HG03159 (cell line): ENCODE data around the gene MYBPHL.
"Not testable (repeated sequence)": the region's sequence is repeated elsewhere in the genome, so short reads cannot be mapped to it uniquely, and the experiment has no call there.

Experiments used
- ATAC-seq: cut with Tn5 transposase; IDR thresholded peaks from one replicate; pipeline ENCODE4 v1.9.1; 2021; ENCODE audit warnings: mild to moderate bottlenecking, moderate library complexity; ENCODE audit not compliant: unreplicated experiment

MYBPHL gene

DNA sequence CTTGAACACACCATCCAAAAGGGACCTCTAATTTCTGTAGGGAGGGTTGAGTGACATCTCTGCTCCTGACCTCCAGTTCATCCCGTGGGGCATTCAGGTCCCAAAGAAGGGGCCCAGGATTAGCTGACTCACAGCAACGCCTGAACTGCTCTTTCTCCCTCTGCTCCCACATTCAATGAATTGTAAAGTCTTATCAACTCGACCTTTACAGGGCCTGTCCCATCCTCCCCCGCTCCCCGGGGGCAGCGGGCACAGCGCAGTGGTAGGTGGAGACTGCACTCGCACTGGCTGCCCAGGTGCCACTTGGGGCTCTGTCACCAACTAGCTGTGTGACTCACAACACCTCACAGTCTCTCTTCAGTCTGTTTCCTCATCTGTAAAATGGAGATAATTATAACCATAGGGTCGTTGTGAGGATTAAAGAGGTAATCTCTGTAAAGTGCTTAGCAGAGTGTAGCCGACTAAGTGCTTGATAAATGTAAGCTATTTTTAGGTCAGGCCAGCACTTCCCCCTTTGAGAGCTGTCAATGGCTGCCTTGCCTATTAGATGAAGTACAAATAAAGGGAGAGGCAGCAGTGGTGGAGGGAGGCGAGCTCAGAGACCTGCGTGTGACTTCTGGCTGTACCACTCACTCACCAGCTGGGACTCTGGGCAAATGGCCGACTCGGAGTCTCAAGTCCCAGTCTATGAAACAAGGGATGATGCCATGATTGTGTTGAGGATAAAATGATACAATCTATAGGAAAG lies 637 bp upstream of the MYBPHL start:
- no peak for ATAC-seq

DNA sequence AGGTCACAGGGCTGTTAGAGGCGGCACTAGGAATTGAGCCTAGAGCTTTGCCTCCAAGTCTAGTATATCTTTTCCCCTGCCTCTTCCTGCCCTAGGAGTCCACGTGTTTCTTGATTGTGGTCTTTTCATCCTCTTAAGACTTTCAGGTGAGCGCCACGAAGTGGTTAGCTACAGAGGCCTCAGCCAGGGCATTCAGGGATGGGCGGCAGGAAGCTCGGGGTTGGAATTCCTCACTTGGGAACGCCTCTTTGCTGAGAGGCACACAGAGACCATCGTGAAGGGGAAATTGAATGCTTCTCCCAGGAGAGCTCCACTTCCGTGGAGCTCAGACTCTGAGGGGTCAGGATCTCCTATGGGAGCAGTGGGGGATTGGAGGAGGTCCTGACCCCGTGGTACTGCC lies 820 bp downstream of the MYBPHL start:
- not testable (repeated sequence) for ATAC-seq

DNA sequence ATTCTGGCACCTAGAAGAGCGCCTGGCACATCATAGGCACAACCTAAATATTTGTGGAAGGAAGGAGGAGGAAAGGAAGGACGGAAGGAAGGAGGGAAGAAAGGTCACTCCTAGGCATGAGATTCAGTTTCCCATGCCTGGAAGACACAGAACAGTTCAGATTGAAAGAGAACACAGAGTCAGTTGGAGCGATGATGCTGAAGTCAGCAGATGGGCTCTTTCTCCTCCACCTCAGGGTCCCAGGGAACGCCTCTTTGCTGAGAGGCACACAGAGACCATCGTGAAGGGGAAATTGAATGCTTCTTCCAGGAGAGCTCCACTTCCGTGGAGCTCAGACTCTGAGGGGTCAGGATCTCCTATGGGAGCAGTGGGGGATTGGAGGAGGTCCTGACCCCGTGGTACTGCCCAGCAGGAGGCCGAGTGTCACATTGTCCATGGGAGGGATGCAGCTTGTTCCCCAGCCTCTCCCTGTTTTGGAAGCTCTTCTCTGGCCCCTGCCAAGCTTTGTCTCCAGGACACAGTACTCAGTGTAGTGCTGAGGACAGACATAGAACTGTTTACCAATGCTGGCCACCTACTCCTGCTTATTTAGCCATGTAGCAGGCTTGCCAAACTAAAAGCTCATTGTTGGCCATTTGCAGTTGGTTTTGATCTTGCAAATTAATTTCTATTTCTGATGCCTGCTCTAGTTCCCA lies 2.4 kb downstream of the MYBPHL start:
- ATAC-seq = no peak

DNA sequence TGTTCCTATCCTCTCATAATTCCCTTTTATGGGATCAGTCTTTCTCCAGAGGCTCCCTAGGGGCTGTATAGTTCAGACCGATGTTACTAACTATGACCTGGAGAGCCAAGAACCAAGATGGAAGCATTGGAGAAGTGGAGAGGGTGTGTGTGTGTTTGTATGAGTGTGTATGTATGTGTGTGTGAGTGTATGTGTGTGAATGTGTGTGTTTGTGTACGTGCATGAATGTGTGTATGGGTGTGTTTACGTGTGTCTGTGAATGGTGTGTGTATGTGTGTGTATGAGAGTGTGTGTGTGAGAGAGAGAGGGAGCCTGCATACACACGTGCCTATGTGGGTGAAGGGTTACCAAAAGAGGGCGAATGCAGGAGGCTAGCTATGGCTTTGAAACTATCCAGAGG lies 4.9 kb downstream of the MYBPHL start:
- no peak for ATAC-seq

DNA sequence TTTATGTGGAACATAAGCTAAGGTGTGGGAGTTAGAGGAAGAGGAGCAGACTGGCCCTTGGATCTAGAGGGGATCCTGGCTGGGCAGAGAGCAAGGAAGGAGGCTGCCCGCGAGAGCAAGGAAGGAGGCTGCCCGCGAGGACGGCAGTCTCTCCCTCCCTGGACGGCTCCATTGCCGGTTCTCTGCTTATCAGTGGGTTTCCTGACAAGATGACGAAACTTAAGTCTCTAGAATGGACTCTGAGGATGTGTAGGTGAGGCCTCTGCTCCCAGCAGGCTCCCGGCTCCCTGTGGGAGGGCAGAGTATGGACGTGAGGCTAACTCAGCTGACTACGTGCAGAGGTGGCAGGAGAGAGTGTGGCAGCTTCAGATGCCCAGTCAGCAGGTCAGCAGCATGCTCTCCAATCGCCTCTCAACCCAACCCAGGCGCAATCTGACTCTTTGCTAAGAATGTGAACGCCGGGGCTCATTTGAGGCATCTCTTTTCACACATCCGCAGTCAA lies 6.1 kb downstream of the MYBPHL start:
- ATAC-seq = no peak

DNA sequence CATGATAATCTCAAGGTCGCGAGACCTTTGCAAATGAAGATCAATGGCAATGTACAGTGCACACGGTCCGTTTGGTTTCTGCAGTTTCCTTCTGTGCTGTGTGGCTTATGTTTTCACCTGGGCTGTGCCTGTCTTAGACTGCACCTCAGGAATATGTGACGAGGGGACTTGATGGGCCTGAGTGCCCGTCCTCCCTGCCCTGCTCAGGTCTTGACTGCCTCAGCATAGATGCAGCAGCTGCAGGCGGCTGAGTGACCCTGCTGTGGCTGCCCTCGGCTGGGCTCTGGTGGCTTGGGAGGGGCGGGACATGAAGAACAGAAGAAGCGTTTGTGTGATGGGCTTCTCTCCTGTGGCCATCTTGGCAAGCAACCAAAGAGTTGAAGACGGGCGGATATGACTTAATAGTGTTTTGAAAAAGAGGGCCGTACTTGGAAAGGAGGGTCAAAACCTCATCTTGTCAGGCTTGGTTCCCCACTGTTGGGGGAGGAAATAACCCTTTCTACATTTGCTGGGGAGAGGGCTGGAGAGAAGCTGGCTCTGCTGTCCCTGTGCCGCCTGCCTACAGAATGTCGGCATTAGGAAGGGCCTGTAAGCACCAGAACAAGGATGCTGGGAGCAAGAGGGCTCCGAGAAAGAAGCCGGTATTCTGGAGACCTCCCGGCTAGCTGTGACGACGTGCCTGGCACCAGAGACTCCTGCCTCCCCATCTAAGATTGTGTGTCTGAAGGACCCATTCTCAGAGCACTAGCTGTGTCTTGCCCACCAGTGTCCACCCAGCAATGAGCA lies 7.1 kb downstream of the MYBPHL start:
- no peak for ATAC-seq

DNA sequence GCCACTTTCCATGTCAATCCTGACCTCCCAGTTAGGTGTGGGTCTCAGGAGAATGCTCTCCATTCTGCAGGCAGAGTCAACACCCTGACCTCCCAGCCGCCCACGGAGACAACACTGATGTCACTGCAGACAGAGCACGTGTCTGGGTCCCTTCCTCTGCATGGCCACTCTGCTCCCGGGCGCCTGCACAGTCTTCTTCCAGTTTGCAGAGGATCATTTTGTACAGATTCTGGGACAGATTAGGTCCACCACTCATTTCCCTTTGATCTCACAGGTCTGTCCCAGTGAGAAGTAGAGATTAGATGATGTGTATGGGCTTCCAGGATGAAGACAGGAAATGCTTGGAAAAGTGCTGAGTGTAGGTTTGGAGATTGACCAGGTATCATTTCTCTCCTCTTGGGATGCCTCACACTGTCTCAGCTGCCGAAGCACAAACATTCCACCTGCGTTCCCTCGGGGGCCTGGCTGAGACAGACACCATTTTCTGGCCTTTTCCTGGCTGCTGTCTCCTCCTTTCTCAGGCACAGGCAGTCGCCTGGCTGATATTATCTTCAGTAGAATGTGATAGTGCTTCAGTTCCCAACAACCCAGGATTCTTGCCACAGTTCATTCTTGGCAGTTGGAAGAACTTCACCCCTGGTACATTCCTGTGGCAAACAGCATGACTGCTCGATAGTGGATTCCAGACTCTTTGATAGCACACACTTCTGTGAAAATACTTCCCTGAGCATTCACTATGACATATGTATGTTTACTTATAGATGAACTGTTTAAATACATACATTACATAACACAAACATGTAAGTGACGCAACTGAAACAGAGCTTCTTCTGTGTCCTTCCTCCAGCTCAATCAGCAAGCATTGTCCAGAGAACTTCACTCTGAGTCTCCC lies 7.9 kb downstream of the MYBPHL start:
- ATAC-seq = no peak

DNA sequence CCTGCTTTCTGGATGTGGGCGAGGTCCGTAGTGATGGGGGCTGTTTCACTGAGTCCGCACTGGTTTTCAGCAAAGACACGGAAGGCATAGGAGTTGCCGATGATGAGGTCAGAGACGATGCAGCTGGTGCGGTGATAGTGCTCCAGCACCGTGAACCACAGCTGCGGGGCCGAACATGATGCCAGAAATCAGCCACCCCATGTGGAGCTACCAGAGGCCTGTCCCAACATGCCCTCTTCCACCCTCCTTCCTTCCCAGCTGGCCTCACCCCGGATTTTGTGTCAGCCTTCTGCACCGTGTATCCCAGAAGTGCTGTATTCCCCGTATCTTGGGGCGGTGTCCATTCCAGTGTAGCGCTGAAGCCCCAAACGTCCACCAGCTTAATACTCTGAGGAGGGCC lies 10.0 kb downstream of the MYBPHL start:
- no peak for ATAC-seq

DNA sequence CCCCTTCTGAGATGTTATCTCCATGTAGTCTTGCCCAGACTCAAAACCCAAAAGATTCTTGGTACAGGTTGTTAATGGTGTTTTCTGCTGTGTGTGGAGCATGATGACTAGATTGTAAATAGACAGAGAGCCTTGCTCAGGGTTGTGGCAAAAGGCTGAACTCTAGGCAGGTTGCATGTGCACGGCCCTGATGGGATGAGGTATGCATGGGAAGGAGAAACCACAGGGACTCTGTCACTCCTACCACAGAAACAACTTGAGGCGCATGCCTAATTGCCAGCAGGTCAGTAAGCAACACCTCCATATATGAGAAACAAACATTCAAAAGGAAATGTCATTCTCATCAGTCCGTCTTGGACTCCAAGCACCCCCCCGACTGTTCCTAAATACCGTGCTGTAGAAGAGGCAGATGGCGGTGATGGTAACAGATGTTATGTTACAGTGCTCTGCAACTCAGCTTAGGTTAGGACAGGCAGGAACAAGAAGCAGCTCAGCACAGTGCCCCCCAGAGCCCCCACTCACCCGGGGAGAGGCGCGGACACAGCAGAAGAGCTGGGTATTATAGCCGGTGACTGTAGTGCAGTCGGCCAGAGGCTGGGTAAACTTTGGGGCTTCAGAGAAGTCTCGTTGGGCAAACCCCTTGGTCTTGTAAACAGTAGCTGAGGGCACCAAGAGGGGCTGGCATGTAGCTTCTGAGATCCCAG lies 10.9 kb downstream of the MYBPHL start:
- ATAC-seq = no peak

DNA sequence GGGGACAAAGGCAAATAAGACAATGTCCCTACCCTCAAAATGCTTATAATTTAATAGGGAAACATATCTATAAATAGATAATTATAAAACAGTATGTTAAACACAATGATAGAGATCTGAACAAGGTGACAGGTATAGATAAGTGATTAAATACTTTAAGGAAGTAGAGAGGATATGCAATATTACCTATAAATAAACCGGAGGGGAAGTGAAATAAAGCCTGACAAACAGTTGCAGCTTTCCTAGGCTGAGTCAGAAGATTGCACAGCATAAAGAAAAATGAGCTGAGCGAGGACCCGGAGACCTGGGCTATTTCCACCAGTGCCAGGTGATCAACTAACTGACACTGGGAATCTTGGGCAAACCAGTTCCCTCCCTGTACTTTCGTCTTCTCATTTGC lies 12.3 kb downstream of the MYBPHL start:
- no peak for ATAC-seq

DNA sequence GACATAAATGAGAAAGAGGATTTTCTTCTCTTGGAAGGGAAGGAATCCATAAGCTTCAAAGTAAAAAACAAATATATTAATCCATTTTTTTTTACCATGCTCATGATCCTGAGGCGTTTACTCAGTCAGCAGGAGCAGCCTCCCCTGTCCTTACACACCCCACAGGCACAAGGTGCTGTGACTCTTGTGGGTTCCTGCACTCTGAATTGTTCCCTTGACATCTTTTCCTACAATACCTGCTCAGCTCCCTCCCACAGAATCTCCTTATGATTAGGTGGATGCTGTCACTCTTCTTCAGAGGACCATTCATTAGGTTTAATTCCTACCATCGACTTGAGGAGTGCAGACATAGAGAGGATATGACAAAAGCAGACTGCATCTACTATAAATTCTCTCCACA lies 13.8 kb downstream of the MYBPHL start:
- no peak for ATAC-seq

DNA sequence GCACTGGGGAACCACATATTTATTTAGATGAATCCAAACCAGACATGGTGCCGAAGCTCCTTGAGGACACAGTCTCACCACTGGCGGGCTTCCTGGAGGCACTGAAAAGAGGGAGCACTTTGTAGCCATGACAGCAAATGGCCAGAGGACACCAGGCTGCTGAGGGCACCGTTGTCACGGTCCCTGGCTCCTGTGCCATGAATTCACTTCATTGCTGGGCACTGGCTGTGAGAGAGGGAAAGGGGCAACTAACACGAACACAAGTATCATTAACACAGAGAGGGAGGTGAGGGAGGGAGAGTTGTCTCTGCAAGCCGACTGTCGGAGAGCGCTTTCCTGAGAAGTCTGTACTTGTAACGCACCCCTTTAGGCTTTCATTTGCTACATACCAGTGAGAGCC lies 14.4 kb downstream of the MYBPHL start:
- no peak for ATAC-seq

DNA sequence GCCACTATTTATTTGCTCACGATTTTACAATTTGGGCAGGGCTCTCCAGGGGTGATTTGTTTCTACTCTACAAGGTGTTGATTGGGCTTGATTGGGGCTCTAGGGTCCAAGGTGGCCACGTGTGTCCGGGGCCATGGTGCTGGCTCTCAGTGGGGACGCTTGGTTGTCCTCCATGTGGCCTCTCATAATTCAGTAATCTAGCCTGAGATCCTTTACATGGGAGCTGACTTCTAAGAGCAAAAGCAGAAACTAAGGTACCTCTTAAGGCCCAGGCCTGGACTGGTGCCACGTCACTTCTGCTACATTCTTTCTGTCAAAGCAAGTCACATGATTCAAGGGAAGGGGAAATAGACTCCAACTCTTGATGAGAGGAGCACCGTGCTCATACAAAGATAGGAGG lies 15.8 kb downstream of the MYBPHL start:
- no peak for ATAC-seq

DNA sequence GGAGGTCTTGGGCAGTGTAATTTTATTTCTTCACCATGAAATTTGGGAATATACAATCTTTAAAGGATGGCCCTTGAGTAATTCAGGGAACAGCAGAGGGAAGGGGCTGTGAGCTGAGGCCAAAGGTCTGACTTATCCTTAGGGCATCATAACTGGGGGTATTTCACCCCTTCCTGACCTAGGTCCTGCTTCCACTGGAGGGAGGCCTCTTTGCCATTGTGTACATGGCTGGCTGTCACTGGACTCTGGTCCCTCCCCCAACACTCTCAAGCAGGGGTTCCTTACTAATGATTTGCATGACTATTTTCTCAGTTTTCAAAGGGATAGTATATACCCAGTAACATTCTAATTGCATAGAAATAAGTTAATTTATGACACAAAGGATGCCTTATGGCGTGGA lies 16.7 kb downstream of the MYBPHL start:
- ATAC-seq = no peak

DNA sequence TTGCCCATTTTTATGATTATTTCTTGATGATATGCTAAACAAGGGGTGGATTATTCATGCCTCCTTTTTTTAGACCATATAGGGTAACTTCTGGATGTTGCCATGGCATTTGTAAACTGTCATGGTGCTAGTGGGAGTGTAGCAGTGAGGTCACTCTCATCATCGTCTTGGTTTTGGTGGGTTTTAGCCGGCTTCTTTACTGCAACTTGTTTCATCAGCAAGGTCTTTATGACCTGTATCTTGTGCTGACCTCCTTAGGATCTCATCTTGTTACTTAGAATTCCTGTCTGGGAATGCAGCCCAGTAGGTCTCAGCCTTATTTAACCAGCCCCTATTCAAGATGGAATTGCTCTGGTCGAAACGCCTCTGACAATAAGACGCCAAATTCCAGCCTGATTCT lies 20.0 kb downstream of the MYBPHL start:
- not testable (repeated sequence) for ATAC-seq

DNA sequence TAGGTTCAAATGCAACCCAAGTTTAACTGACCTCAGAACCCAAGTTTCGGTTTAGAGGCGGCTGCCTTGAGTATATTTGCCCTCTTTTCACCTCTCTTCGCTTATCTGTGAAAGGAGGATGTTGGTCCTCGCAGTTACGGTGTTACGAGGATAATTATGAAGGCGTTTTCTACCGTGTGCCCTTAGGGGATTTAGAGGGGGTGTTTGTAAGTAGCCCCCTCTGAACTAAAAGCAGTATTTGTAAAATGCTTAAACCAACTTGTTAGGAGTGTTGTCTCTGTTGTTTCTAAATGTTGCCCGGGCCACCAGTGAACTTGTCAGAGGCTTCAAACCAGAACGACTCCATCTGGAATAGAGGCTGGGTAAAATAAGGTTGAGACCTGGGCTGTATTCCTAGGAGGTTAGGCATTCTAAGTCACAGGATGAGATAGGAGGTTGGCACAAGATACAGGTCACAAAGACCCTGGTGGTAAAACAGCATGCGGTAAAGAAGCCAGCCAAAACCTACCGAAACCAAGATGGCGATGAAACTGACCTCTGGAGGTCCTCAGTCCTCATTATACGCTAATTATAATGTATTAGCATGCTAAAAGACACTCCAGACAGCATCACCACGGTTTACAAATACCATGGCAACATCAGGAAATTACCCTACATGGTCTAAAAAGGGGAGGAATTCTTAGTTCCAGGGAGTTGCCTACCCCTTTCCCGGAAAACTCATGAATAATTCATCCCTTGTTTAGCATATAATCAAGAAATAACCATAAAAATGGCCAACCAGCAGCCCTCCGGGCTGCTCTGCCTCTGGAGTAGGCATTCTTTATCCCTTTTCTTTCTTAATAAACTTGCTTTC lies 22.8 kb downstream of the MYBPHL start:
- no peak for ATAC-seq

DNA sequence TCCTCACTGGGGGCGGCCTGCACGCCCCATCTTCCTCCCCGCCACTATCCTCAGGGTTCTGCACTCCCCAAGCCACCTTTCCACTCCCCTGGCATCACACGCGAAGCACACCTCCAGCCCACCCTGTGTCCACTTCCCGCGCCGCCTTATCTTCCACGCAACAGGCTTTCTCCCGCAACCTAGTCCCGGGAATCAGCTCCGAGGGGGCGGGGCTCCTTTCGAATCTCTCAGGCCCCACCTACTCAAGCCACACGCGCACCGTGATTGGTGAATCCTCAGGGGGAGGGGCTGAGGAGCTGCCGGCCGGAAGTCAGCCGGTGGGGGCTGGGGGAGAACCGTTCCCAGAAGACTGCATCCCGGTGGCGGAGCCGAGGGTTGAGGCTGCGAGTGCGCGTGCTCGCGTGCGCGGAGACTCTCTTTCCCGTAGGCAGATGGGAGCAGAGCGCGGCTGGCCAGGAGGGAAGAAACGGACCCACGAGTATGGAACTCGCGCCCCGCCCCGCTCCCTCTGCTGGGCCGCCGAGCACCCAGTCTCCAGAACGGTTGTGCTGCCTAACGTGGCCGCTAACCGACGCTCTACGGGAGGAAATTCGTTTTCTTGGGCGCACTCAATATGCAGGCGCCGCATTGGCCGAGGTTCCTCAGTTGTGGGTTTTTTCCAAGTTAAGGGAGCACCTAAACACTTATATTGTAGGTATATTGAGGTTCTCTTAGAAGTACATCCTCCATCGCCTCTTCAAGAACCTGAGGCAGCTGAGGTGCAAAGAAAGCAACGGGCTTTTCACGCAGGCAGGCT lies 23.7 kb downstream of the MYBPHL start, which contains the start of gene PSRC1:
TSS of gene PSRC1 (minus strand) at position 194 of the 796 bp plus-strand sequence.
- peak; percentile 96 for ATAC-seq

DNA sequence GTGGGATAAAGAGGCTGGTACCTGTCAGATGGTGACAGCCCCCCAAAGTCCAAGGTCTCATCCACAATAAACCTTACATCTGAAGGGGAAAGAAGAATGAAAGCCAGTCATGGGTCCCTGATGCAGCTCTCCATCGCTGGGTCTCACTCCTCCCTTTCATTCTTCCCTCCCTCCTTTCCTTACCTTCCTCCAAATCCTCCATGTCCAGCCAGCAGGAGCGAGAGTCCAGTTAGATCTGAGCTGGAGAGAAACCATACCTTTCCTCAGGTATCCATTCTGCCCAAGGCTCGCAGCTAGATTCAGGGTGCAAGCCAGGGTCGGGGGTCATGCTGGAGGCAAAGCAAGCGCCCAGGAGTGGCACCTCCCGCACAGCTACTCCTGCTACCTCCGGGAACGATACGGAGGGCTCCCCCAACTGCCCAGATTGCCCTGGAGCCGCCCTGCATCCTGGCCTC lies 24.3 kb downstream of the MYBPHL start:
- no peak for ATAC-seq
